ENCODE results near the gene OTUD1.

OTUD1 gene

GRCh38 chr10:23403278-23403677, 35.6 kb upstream of the OTUD1 start:
- TF ChIP-seq CTCF (IDR thresholded peaks at IDR 0.05; ENCODE audit: low read length) = no peak
- no peak for TF ChIP-seq EZH2 (IDR thresholded peaks at IDR 0.05; ENCODE audit: borderline replicate concordance, low read length)

GRCh38 chr10:23403719-23404118, 35.2 kb upstream of the OTUD1 start:
- H3K79me2 ChIP-seq (ENCODE audit: insufficient read depth, low read length) = no peaks in the 10 kb centered on the region
- no peak overlapping the region for H3K4me2 ChIP-seq (ENCODE audit: low read length)
- no peaks in the 10 kb centered on the region for H3K4me1 ChIP-seq (ENCODE audit: insufficient read depth, low read length, severe bottlenecking)
- no peak overlapping the region for H3K9ac ChIP-seq (ENCODE audit: low read length)
- no peak for TF ChIP-seq EZH2 (IDR thresholded peaks at IDR 0.05; ENCODE audit: borderline replicate concordance, low read length)
- no peak for TF ChIP-seq CTCF (IDR thresholded peaks at IDR 0.05; ENCODE audit: low read length)
- H2AFZ ChIP-seq (ENCODE audit: low read length) = no peak overlapping the region
- H3K9me2 ChIP-seq (ENCODE audit: low read depth, low read length) = no peaks in the 10 kb centered on the region
- H3K9me3 ChIP-seq (ENCODE audit: low read length) = no peaks in the 10 kb centered on the region
- H4K20me1 ChIP-seq (ENCODE audit: insufficient read depth, low read length) = no peaks in the 10 kb centered on the region
- H3K27me3 ChIP-seq (ENCODE audit: insufficient read depth, low read length) = no peaks in the 10 kb centered on the region
- no peak overlapping the region for H3K4me3 ChIP-seq (ENCODE audit: low read depth, low read length, poor library complexity, severe bottlenecking)
- H3K27ac ChIP-seq (ENCODE audit: low read depth, low read length, poor library complexity, severe bottlenecking) = no peak overlapping the region
- H3K36me3 ChIP-seq (ENCODE audit: insufficient read depth, low read length) = no peaks in the 10 kb centered on the region
- H3F3A ChIP-seq (ENCODE audit: insufficient read depth, low read length) = no peaks in the 10 kb centered on the region

More at GRCh38 chr10:23403278-23403677, 35.6 kb upstream of the OTUD1 start:
- Histone ChIP-seq H3K27ac (ENCODE audit: low read depth, low read length, poor library complexity, severe bottlenecking) (no peak overlapping the region), H4K20me1 (ENCODE audit: insufficient read depth, low read length) (no peaks in the 10 kb centered on the region), H2AFZ (ENCODE audit: low read length) (no peak overlapping the region), H3K4me1 (ENCODE audit: insufficient read depth, low read length, severe bottlenecking) (no peaks in the 10 kb centered on the region), H3K9me3 (ENCODE audit: low read length) (no peaks in the 10 kb centered on the region), H3F3A (ENCODE audit: insufficient read depth, low read length) (no peaks in the 10 kb centered on the region), H3K4me2 (ENCODE audit: low read length) (no peak overlapping the region), H3K9me2 (ENCODE audit: low read depth, low read length) (no peaks in the 10 kb centered on the region), H3K9ac (ENCODE audit: low read length) (no peak overlapping the region), H3K79me2 (ENCODE audit: insufficient read depth, low read length) (no peaks in the 10 kb centered on the region), H3K27me3 (ENCODE audit: insufficient read depth, low read length) (no peaks in the 10 kb centered on the region), H3K4me3 (ENCODE audit: low read depth, low read length, poor library complexity, severe bottlenecking) (no peak overlapping the region), H3K36me3 (ENCODE audit: insufficient read depth, low read length) (no peaks in the 10 kb centered on the region)

- no peaks in the 10 kb centered on the region for H3K9me2 ChIP-seq (ENCODE audit: low read depth, low read length)
- no peaks in the 10 kb centered on the region for H3K4me1 ChIP-seq (ENCODE audit: insufficient read depth, low read length, severe bottlenecking)
- H3K9ac ChIP-seq (ENCODE audit: low read length) = no peak overlapping the region
- no peaks in the 10 kb centered on the region for H3F3A ChIP-seq (ENCODE audit: insufficient read depth, low read length)
- no peaks in the 10 kb centered on the region for H3K36me3 ChIP-seq (ENCODE audit: insufficient read depth, low read length)
- H2AFZ ChIP-seq (ENCODE audit: low read length) = no peak overlapping the region
- no peaks in the 10 kb centered on the region for H3K9me3 ChIP-seq (ENCODE audit: low read length)
- no peak overlapping the region for H3K4me2 ChIP-seq (ENCODE audit: low read length)
- no peaks in the 10 kb centered on the region for H3K79me2 ChIP-seq (ENCODE audit: insufficient read depth, low read length)
- H3K4me3 ChIP-seq (ENCODE audit: low read depth, low read length, poor library complexity, severe bottlenecking) = no peak overlapping the region
- H3K27me3 ChIP-seq (ENCODE audit: insufficient read depth, low read length) = no peaks in the 10 kb centered on the region
- no peak overlapping the region for H3K27ac ChIP-seq (ENCODE audit: low read depth, low read length, poor library complexity, severe bottlenecking)
- no peaks in the 10 kb centered on the region for H4K20me1 ChIP-seq (ENCODE audit: insufficient read depth, low read length)
- TF ChIP-seq EZH2 (IDR thresholded peaks at IDR 0.05; ENCODE audit: borderline replicate concordance, low read length) (no peak), CTCF (IDR thresholded peaks at IDR 0.05; ENCODE audit: low read length) (no peak)
These were observed 34.4 kb upstream of the OTUD1 start for GRCh38 chr10:23404461-23404980.

Measured in OCI-LY1 (cell line).